Endometrial microvascular endothelial cells (primary cell): ENCODE measurements around the gene TBPL1. TPM values are rescaled to one million over a fixed set of nuclear protein-coding genes. Genes with fewer than 3 reads are reported as not detected.
"Not testable (repeated sequence)": the region's sequence is repeated elsewhere in the genome, so short reads cannot be mapped to it uniquely, and the experiment has no call there.

Experiments
- in situ Hi-C: cut with HindIII; loops from 2 replicates; pipeline ENCODE4 v1.10.0; 2017; ENCODE audit warnings: low sequenced_read_pairs, low pct_unique_long_range_greater_than_20kb; ENCODE audit errors: inconsistent ontology term
- total RNA-seq: library from RNA; depleted of rRNA; stranded (reverse); fragments of >200 nt; gene quantifications from one replicate; pipeline ENCODE4 v1.2.3, GENCODE V29; 2015; ENCODE audit errors: inconsistent ontology term

Gene TBPL1
- total RNA-seq, 1 donor from 2014 or later = 35.3 TPM

DNA sequence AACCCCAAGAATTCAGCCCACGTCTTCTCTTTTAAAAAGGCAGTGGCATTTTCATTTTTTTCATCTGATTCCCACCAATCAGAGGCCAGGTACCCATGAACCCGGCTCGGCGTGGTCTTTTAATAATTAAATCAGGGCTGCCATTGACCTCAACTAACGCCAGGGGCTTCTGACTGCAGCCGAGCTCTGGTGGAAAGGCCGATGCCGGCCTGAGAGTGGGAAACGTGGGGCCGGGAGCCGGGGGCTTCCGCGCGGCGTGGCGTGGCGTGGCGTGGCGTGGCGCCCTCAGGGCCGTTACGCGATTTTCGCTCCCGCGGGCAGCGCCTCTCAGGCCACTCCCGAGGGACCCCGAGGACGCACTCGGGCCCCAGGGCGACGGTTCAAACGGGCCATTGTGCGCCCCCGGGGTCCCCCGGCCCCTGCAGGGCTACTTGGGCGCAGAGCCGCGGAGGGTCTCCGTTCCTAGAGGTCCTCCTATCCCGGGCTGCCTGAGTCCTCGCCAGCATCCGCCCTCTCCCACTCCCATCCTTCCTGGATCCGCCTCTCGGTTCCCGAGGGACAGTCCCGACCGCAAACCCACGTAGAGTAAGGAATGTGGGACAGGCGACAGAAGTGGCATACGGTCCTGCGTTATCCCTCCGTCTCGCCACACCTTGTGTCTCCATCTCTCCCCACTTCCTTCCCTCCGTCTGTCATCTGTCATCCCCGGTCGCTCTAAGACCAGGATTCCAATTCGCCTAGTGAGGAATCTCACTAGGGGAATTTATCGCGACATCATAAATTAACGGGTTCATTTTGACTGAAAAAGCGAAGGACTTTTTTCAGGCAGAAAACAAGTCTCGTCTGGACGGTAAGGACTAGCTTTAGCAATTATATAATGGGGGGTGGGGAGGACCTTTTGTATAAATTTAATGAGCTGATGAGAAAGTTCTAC lies 876 bp upstream of the TBPL1 start:
- in situ Hi-C loops = no loop called here

DNA sequence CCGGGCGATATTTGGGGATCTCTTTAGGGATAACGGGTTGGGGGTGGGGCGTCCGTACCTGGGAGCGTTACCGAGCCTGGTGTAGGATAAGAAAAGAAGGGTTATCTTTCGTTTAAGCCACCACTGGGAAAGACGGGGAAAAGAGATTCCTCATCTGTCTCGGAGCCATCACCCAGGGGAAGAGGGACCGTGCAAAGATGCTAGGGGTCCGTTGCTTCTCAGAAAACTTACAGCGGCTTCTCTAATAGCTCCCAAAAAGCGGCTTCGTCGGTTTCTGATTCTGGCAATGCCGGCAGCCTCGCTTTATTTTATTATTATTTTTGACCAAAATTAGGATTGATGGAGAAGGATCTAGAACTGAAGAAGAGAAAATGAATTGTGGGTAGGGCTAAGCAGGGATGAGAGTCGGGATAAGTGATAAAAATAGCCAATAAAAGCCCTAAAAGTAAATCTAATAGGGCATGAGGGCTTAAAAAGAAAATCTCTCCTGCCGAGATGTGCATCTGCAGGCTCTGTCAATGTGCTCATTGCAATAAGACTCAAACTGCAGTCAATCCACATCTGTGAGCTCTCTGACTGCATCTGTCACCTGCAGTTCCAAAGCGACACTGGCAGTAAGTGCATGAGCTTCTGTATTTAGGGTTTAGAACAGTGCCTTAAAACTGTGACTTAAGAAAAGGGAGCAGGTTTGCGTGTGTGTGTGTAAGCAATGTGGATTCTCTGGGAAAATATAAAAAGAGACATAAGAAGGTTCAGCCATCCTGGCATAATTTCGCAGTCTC lies 801 bp downstream of the TBPL1 start:
- in situ Hi-C loops = no loop called here

DNA sequence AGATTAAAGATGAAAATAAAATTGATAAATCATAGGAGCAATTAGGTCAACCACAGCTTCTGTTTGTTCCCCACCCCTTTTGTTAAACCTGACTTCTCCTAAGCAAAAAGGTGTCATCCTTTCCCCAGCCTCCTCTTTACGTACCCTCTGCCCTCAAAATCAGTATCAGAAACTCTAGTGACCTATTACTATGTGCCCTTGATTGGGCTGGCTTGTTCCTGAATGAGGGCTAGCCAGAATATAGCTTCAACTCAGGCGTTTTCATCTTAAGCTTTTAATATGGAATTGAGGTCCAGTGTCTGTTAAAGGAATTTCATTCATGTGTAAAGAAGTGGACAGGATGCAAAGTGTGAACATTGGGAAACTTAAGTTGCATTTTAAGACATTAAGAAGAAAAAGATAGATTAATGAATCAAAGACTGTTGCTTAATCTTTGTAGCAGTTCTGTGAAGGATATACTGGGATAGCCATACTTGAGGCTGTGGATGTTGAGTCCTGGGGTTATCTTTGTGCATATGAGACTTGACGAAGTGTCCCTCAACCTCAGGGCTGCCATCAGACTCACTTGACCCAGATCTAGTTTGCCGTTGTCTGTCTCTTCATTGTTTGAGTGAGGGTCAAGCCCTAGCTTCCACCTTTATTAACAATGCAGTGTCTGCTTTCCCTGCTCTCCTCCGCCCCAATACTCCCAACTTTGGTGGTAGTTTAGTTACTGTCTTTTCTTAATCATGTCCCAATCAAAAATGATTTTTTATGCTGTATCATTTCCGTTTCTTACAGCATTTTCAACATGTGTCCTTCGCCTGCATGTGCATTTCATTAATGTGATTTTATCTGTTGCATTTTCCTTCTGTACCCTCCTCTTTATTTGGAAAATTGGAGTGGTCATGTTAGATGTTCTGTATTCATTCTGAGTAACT lies 1.9 kb downstream of the TBPL1 start:
- in situ Hi-C loops = no loop called here

DNA sequence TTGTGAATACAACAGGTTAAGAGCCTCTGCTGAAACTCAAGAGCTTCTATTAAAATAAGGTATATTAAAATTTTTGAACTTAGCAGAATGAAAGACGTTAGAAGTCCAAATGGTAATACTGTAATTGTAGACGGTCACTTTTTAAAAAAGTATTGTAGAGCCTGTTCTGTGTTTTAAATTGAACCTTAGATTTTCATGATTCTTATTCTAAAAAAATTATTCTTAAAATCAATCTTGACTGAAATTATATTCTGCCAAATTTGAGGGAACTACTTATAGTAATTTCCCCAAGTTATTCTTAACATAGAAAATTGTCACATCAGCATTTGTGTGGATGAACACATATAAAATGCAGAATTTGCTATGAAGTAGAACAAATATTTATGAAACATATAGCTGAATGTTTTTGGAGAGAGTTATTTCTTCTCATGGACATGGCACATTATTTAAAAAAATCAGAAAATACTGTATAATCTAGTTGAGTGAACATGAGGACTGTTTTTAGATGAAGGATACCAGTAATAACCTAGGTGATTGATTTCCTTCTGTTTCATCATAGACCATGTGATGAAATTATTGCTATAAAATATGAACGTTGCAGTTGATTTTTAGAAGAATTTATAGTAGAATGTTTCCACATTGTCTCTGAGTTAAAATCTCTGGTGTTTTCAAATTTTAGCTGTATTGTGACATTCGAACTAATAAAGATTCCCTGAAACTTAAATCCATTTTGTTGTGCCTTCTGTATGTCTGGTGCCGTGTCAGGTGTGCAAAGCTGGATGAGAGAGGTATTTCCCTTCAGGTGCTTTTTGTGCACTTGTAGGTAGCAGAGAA lies 2.8 kb downstream of the TBPL1 start:
- in situ Hi-C loops = no loop called here

DNA sequence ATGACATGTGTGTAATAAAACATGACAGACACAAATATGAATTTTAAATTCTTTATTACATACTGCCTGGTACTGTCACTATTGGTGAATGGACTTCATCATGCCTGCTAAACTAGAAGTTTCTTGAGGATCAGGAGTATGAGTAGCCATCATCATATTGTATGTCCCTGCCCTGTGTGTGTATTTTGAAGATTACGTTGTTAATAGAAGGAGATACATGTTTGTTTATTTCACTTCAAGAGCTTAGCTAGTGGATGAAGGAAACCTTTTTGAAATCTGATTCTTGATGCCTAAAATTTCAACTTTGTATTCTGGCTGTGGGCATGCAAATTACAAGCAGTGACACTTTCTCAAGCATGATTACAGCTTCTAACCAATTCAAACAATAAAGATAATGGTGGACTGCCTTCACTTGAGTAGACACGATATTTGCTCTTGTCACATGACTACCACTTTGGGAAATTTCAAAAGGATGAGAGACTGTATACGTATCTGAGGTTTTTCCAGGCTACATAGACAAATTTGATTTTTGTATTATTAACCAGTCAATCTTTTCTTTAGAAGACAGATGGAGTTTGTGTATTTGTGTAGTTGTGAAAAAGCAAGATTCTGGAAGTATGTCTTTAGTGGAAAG lies 3.5 kb downstream of the TBPL1 start:
- in situ Hi-C loops = no loop called here

DNA sequence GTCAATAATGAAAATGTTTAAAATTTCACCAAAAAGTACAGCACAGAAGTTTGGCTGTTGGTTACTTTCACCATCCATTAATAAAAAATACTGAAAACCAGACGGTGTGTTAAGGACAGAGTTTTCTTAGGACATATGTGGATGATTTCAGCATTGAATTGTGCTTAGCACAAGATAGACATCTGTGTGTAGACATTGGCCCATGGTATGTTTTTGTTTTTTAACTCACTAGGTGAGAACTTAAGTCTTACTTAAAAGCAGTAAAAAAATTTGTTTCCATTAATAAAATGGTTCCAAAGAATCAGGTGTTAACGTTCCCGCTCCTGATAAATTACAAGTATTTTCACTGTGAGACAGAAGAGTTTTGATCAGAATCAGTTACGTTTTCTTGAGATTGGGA lies 4.2 kb downstream of the TBPL1 start:
- in situ Hi-C loops = no loop called here

DNA sequence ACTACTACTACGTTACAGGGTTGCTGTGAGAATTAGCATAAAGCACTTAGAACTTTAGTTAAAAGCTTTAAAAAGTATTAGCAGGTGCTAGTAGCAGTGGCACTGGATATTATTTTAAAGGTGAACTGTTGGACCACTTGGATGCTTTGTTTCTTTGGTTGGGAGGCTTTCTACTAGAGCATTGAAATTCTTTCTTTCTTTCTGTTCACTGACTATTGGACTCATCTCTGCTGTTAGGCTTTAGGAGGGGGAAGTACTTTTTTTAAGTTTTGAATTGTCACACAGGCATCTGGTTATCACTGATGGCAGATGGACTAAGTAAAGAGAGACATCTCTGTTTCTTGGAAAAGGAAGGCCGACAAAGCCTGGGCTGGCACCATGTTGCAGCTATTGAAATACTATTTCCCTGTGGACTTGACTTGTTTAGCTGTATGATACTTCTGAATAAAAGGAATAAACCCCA lies 4.8 kb downstream of the TBPL1 start:
- in situ Hi-C loops = no loop called here

DNA sequence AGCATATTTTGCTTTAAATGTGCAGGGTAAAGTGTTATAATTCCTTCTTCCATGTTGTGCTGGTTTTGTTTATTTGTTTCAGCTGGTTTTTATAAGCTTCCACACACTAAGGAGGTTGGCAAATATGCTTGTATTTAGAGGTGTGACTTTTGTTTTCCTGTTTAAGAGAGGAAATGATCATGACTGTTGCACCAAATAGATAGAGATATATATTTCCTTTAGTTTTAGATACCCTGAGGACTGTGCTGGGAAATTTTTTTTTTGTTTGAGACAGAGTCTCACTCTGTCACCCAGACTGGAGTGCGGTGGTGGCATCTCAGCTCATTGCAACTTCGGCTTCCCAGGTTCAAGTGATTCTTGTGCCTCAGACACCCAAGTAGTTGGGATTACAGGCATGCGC lies 5.8 kb downstream of the TBPL1 start:
- in situ Hi-C loops = no loop called here

DNA sequence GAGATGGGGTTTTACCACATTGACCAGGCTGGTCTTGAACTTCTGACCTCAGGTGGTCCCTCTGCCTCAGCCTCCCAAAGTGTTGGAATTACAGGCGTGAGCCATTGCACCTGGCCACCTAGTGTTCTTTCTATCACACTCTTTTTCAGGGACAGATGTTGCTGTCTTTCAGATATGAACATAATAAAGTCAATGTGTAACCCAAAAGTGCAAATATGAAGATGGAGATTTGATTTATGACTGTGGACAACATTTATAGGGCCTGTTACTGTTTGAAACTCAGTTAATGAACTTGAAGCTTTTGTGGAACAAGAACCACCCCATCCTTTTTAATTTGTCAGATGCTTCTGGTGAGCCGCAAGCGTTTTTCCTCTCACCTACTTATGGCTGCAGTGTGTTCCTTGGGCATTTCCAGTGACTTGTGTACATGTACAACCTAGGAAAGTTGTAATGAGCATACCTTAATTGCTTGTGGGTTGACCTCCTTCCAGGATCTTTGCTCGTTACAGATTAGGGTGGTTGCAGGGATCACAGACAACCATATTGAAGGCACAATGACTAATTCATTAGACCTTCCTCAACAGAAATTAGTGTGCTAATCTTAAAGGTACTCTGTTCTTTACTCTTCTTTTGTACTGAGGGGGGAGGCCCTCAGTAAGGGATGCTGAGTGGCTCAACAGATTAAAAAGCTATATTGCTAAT lies 6.8 kb downstream of the TBPL1 start:
- in situ Hi-C loops = no loop called here

DNA sequence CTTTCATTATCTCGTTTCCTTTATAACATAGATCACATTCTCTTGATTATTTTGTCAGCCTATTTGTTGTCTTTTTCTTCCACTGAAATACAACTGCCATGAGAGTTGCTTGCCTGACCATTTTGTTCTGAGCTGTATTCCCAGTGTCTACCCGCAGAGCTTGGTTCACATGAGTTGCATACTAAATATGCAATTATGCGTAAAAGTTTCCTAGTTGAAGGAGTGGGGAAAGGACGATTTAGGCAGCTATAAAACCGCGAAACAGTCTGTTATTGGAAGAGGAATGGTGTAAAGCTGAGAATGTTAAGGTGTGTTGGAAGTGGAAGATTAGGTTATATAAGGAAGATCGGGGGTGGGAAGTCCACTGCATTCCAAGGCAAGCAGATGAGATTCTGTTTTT lies 8.8 kb downstream of the TBPL1 start:
- in situ Hi-C loops = no loop called here

DNA sequence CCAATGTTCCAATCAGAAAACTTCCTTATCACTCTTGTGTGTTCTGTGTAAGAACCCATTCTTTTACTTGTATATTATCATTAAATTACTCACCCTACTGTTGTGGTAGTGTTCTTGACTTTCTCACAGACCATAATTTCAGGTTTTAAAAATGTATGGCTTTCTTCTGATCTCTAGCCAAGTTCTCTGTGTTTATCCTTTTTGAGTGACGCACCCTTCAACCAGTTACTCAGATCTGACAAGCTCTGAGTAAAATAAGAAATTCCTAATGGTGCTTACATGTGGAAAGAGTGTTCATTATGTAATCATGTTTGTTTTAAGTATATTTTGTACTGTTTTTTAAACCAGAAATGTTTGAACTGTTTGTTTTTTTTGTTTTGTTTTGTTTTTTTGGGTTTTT lies 11.0 kb downstream of the TBPL1 start:
- in situ Hi-C loops = no loop called here

DNA sequence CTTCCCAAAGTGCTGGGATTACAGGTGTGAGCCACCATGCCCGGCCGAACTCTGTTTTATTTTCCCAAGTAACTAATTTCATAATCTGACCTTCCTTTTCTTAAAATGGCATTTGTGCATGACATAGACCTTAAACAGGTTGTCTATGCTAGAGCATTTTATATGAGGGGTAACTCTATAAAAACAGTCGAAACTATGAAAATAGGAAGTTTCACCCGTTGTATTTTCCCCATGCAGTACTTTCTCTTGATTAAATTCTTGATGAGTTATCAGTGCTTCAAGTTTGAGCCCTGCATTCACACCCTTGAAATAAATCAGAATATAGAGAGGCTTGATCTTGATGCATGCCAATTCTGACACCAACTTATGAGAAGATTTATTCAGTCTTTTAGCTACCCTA lies 11.7 kb downstream of the TBPL1 start:
- in situ Hi-C loops = no loop called here

DNA sequence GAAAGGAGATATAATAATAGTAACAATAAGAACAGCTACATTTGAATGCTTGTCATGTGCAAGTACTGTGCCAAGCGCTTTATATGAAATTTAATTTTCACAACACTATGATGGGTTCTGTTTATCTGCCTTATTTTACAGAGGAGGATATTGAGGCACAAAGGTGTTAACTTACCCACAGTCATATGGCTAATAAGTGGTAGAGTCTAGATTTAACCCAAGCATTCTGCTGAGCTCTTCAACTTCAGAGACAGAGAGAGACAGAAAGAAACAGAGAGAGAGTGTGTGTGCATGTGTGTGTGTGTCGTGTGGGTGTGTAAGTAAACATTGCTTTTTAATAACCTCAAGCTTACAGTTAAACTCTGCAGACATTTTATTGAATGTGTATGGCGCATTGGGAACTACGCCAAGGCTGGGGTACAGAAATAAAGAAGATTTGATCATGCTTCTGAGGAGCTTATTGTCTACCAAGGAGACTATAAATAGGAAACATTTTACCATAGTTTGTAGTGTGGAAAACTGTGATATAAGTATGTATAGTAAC lies 12.9 kb downstream of the TBPL1 start:
- in situ Hi-C loops = no loop called here

DNA sequence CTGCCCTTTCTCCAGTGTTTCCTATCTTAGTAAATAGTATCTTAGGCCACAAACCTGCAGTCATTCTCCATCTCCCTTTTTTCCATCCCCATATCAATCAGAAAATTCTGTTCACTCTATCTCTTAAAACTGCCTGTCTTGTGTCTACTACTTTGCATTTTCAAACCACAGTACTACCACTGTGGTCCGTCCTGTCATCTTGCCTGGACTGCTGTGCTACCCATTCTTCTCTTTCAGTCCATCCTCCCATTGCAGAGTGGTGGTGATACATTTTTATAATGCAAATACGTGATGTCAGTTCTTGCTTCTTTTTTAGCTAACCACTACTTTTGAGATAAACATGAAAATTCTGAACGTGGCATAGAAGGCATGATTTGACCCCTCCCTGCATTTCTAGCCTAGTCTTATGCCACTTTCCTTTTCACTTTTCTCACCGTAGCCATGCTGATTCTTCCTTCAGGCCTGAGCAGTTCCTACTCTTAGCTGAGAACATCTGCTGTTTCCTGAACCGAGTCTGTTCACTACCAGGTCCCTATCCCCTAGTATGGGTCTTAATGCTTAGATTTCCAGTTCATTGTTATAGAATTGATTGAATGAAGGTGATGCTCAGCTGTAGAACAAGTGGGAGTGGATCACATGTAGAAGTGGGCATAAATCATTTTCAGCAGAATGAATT lies 13.8 kb downstream of the TBPL1 start:
- in situ Hi-C loops = no loop called here

DNA sequence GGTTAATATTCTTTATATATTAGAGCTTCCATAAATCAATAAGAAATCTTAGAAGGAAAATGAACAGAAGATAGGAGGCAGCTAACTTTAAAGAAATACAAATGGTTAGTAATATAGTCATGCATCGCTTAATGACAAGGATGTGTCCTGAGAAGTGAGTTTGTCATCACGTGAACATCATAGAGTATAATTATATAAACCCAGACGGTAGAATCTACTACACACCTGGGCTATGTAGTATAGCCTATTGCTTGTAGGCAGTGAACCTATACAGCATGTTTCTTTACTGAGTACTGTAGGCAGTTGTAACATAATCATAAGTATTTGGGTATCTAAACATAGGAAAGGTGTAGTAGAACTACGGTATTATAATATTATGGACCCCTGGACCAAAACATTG lies 14.3 kb downstream of the TBPL1 start:
- in situ Hi-C loops = no loop called here

DNA sequence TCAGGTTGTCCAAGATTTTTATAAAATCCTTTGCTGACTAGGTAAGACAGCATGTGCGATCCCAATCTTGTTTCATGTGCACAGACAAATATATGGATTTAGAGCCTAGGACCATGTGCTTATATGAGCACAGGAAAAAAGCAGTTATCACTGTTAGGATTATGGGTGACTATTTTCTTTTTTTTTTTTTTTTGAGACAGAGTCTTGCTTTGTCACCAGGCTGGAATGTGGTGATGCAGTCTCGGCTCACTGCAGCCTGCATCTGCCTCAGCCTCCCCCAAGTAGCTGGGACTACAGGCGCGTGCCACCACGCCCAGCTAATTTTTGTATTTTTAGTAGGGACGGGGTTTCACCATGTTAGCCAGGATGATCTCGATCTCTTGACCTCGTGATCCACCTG lies 14.8 kb downstream of the TBPL1 start:
- in situ Hi-C loops = not testable (repeated sequence)
